Measurements from ENCODE around the gene TSPAN18. TPM values are rescaled to one million over a fixed set of nuclear protein-coding genes. Genes with fewer than 3 reads are reported as not detected.

Gene TSPAN18
- total and polyA plus RNA-seq, 2 experiments from 2014 or later = 6.0 to 10.6 TPM

DNA sequence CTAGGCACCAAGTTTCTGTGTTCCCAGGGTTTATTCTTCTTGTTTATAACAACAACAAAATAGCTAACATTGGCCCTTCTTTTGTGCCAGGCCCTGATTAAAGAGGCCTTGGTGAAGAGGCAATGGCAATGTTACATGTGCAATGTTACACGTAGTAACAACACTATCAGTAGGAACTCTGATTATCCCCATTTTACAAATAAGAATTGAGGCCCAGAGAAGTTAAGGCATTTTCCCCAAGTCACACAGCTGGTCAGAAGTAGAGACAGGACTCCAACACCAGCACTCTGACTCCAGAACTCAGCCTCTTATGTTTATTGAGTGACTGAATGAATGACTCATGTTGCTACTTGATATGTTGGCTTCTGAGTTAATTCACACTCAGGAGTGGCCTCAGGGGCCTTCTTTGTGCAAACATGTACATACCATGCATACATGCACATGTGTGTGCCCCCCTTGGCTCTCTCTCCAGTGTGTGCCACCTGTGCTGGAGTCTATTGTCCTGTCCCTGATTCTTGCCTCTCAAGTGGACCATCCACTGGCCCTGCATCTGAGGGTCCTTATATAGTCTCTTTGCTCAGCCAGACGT is 125.5 kb downstream of the TSPAN18 start:
- Mint-ChIP-seq H3K27ac (no peak overlapping the region), H3K9me3 (peaks cover 4% of the 10 kb centered on the region), H3K4me3 (no peak overlapping the region), H3K4me1 (peaks cover 34% of the 10 kb centered on the region), H3K36me3 (ENCODE audit: low read depth) (peaks cover 6% of the 10 kb centered on the region), H3K27me3 (ENCODE audit: insufficient read depth, low read depth, poor library complexity) (peaks cover 9% of the 10 kb centered on the region)
- no peaks in the 10 kb centered on the region for H3K27me3 ChIP-seq (ENCODE audit: insufficient read depth)
- TF ChIP-seq ZNF462 (CRISPR knock-in tag; IDR thresholded peaks at IDR 0.05) (no peak), ZNF114 (CRISPR knock-in tag; IDR thresholded peaks at IDR 0.05) (no peak), ZNF331 (CRISPR knock-in tag; IDR thresholded peaks at IDR 0.05; ENCODE audit: low read depth) (no peak), STAT1 (IDR thresholded peaks at IDR 0.05; ENCODE audit: unreplicated experiment) (no peak), NANOG (IDR thresholded peaks at IDR 0.05; ENCODE audit: borderline replicate concordance) (no peak), EZH2 (IDR thresholded peaks at IDR 0.05; ENCODE audit: low read depth, unreplicated experiment) (no peak), REST (IDR thresholded peaks at IDR 0.05; ENCODE audit: unreplicated experiment) (no peak), POLR2AphosphoS5 (IDR thresholded peaks at IDR 0.05; ENCODE audit: low read depth) (no peak), ETS1 (IDR thresholded peaks at IDR 0.05) (no peak), CREB1 (CRISPR knock-in tag; IDR thresholded peaks at IDR 0.05; ENCODE audit: low read depth) (no peak), EZH2phosphoT487 (IDR thresholded peaks at IDR 0.05; ENCODE audit: unreplicated experiment) (no peak), JUNB (IDR thresholded peaks at IDR 0.05; ENCODE audit: unreplicated experiment) (no peak)
- TF ChIP-seq, protein P1, sequence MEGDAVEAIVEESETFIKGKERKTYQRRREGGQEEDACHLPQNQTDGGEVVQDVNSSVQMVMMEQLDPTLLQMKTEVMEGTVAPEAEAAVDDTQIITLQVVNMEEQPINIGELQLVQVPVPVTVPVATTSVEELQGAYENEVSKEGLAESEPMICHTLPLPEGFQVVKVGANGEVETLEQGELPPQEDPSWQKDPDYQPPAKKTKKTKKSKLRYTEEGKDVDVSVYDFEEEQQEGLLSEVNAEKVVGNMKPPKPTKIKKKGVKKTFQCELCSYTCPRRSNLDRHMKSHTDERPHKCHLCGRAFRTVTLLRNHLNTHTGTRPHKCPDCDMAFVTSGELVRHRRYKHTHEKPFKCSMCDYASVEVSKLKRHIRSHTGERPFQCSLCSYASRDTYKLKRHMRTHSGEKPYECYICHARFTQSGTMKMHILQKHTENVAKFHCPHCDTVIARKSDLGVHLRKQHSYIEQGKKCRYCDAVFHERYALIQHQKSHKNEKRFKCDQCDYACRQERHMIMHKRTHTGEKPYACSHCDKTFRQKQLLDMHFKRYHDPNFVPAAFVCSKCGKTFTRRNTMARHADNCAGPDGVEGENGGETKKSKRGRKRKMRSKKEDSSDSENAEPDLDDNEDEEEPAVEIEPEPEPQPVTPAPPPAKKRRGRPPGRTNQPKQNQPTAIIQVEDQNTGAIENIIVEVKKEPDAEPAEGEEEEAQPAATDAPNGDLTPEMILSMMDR (conservative IDR thresholded peaks at IDR 0.05; ENCODE audit: low read depth in 2 of 2) = no peak
- no peak overlapping the region for H3K4me3 ChIP-seq
- H3K79me2 ChIP-seq (replicated peaks; ENCODE audit: insufficient read depth) = no peaks in the 10 kb centered on the region
- peaks cover 4% of the 10 kb centered on the region for H3K36me3 ChIP-seq (ENCODE audit: insufficient read depth)
- H3K9me2 ChIP-seq (ENCODE audit: insufficient read depth) = no peaks in the 10 kb centered on the region
- ATAC-seq (no peak), DNase-seq (ENCODE audit: low spot score) (no peak)
- no peak overlapping the region for H2AFZ ChIP-seq
- no peaks in the 10 kb centered on the region for H4K20me1 ChIP-seq (replicated peaks; ENCODE audit: insufficient read depth)
- H3K4me1 ChIP-seq (ENCODE audit: insufficient read depth) = peaks cover 9% of the 10 kb centered on the region
- H3F3A ChIP-seq (replicated peaks; ENCODE audit: low read depth) = no peaks in the 10 kb centered on the region
- H3K27ac ChIP-seq (ENCODE audit: low read depth) = no peak overlapping the region
- H3K4me2 ChIP-seq = no peak overlapping the region

Data from GM23338 (cell line).